GM10266 (cell line): ENCODE measurements around the gene ADIG.

Experiments used
- DNase-seq: peaks from one replicate; pipeline ENCODE4 v3.0.0; 2012; ENCODE audit errors: extremely low spot score
- TF ChIP-seq, protein P1 (sequence below): IDR thresholded peaks from 2 replicates; pipeline ENCODE4 v1.5.1; 2012; ENCODE audit warnings: mild to moderate bottlenecking, low read depth; ENCODE audit not compliant: control insufficient read depth, insufficient read depth; ENCODE audit errors: missing control alignments

Gene ADIG

DNA sequence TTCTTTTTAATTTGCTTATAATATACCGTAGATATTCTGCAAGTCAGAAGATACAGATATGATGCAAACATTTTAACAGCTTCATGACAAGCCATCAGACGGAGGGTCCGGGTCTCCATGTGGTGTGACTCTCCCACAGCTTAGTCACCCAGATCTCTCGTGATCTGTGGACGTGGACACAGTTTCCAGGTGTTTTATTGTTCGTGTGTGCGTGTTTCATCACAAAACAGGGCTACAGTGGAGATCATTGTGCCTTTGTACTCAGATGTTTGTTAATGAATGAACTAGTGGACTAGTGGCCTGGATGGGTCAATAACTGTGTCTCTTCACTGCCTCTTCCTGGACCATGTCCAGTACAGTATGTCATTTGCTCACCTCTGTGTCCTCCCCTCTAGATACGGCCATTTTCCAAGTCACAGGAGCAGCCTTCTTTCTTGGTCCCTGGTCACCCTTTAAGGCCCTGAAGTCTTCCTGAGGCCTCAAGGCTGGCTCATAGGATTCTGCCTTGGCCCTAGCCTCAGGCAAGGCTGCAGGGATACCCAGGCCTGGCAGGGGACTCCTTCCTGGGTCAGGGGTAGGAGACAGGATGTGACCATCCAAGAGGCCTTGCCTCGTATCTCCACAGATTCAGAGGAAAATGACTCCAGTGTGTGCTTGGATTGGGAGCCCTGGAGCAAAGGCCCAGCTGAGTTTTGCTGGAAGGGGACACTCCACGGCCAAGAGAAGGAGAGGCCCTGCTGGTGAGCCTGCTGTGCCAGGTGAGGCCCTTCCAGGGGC is 4.6 kb downstream of the ADIG start:
- DNase-seq, result no peak
- TF ChIP-seq, protein P1, sequence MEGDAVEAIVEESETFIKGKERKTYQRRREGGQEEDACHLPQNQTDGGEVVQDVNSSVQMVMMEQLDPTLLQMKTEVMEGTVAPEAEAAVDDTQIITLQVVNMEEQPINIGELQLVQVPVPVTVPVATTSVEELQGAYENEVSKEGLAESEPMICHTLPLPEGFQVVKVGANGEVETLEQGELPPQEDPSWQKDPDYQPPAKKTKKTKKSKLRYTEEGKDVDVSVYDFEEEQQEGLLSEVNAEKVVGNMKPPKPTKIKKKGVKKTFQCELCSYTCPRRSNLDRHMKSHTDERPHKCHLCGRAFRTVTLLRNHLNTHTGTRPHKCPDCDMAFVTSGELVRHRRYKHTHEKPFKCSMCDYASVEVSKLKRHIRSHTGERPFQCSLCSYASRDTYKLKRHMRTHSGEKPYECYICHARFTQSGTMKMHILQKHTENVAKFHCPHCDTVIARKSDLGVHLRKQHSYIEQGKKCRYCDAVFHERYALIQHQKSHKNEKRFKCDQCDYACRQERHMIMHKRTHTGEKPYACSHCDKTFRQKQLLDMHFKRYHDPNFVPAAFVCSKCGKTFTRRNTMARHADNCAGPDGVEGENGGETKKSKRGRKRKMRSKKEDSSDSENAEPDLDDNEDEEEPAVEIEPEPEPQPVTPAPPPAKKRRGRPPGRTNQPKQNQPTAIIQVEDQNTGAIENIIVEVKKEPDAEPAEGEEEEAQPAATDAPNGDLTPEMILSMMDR, result no peak

DNA sequence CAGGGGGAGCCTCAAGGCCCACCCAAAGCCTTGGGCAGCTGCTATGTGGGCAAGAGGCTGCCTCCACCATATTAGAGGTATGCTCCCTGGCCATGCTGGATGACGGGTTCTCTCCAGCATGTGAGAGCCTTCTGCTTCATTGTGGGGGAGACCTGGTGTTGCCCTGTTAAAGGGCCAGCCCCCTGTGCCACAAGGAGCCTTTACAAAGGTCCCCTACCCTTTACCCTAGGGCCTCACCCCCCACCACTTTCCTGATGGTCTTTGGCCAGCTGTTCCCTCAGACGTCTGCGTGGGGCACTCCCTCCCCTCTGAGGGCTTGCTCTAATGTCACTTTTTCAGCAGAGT is 5.2 kb downstream of the ADIG start:
- TF ChIP-seq, protein P1, result no peak
- DNase-seq, result no peak

DNA sequence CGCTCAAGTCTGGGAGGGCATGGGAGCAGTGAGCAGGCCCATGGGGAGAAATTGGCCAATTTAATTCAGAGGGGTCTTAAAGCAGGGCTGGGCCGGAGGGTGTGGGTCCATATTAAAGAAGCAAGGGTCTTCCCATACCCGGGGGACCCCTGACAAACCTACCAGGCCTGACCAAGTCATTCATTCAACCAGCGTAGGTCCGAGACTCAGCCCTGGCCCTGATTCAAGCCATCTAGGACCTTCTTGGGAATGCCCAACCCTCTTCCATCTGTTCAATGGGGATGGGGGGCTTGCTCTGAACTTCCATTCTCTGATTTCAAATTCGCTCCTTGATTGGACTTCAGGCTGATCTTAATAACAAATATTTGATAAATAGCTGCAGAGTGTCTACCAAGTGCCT is 7.3 kb downstream of the ADIG start:
- no peak for DNase-seq
- TF ChIP-seq, protein P1, result no peak

DNA sequence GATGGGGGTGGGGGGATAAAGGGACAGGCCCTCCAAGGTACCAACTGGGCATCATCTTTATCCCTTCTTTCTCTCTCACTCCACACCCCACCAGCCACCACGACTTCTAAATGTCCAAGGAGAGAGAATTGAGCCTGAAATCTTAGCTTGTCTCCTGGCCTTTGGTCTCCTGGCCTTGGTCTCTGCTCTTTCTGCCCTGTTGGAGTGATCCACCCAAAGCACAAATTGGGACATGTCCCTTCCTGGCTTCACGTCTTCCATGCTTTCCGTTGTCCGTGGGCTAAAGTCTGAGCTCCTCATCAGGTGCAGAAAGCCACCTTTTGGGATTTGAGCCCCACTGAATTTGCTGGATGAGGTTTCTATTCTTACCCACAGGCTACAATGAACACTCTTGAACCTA is 8.4 kb downstream of the ADIG start:
- TF ChIP-seq, protein P1, result no peak

DNA sequence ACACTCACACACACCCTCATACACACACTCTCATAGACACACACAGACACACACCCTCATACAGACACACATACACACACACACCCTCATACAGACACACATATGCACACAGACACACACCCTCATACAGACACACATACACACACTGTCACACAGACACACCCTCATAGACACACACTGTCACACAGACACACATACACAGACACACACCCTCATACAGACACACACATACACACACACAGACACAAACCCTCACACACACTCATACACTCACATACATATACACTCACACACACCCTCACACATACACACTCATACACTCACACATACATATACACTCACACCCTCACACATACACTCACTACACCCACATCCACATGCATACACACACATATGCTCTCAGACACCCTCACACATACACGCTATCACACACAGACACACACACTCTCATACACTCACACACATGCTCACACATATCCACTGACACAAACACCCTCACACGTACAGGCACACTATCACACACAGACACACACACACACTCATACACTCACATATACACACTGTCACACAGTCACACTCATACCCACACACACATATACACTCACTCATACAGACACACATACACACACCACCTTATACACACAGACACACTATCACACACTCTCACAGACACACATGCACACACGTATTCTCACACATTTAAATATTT is 9.1 kb downstream of the ADIG start:
- TF ChIP-seq, protein P1, result no peak
- no peak for DNase-seq

More for the DNA sequence above, 8.4 kb downstream of the ADIG start:
- DNase-seq, result no peak

DNA sequence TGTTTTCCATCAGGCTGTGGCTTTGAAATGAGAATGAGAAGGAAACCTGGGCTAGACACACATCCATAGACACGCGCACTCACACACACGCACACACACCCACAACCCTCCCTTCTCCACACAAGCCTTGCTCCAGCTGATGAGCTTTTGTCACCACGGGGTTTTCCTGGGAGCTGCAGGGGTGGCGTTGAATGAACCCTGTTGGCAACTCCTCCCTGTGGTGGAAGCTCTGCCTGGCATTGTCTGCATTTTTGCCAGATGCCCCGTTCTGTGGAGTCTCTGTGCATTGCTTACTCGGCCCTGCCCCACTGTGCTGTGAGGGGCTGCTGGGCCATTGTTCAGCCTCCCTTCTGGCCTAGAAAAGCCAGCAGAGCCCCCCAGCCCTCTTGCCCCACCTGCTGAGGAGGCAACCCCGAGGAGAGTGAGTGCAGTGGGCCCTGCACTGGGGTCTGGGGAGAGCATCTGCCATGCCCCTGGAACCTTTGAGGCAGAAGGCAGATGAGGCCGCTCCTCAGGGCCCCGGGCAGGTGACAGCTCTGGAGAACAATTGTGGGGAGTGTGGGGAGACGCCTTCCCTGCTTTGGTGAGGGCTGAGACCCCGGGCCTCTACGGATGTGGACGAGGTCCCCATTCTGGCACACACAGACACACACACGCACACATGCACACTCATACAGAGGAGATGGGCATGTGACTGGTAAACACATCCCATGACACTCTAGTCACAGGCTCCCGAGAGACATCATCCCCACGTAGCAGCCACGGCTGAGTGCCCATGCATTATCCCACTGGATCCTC is 9.9 kb downstream of the ADIG start:
- TF ChIP-seq, protein P1, result no peak
- DNase-seq, result no peak
